ENCODE results near the gene SFRP5.

SFRP5 gene

DNA sequence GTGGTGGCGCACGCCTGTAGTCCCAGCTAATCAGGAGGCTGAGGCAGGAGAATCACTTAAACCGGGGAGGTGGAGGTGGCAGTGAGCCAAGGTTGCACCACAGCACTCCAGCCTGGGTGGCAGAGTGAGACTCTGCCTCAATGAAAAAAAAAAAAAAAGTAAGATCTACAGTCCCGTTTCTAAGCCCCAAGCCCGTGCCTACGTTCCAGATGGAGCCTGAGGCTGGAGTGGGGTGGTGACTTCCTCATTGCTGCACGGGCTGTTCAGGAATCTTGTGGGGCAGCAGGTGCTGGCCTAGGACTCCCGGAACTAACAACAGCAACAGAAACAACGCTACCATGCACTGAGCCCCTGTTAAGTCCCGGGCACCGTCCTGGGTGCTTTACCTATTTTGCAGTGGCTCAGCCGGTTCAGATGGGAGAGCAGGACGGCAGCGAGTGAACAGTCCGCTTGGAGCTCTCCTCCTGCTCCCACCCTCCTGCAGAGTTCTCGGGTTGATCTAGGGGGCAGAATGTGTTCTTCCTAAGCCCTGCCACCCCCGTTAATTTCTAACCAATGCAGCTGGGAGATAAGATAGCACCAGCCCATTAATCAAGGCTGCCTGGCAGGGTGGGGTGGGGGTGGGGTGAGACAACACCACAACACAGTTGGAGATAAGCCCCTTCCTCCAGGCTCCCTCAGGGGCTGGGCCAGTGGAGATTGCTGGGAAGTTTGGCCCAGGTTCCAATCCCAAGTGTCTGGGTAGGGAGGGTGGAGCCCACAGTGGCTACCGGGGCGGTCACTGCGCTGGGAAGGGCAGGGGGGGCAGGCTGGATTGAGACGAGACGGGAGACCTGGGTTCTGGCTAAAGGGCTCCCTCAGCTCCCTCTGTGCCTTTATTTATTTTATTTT lies 17.0 kb upstream of the SFRP5 start:
- DNase-seq (ENCODE audit: low read depth in 4 of 4, low spot score in 1 of 4) = no peak

DNA sequence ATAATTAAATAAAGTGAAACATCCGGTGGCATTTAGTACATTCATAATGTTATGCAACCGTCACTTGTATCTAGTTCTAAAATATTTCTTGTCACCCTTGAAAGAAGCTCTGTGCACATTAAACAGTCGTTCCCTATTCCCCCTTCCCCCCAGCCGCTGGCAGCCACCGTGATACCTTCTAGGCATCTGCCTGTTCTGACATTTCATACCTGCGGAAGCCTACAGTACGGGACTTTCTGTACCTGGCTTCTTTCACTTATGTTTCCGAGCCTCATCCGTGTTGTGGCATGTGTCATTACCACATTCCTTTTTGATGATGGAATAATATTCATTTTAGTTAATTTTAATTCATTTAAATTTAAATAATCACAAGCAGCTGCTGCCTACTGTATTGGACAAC lies 13.9 kb upstream of the SFRP5 start:
- DNase-seq (ENCODE audit: low read depth in 4 of 4, low spot score in 1 of 4) = no peak

DNA sequence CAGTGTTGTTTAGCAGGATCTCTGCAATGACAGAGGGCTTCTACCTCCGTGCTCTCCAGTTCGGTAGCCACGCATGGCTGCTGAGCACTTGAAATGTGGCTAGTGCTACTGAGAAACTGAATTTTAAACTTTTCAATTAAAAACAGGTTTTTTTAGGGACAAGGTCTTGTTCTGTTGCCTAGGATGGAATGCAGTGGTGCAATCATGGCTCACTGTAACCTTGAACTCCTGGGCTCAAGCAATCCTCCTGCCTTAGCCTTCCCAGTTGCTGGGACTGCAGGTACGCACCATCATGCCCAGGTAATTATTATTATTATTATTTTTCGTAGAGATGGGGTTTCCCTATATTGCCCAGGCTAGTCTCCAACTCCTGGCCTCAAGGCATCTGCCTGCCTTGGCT lies 13.4 kb upstream of the SFRP5 start:
- DNase-seq (ENCODE audit: low read depth in 4 of 4, low spot score in 1 of 4) = no peak

DNA sequence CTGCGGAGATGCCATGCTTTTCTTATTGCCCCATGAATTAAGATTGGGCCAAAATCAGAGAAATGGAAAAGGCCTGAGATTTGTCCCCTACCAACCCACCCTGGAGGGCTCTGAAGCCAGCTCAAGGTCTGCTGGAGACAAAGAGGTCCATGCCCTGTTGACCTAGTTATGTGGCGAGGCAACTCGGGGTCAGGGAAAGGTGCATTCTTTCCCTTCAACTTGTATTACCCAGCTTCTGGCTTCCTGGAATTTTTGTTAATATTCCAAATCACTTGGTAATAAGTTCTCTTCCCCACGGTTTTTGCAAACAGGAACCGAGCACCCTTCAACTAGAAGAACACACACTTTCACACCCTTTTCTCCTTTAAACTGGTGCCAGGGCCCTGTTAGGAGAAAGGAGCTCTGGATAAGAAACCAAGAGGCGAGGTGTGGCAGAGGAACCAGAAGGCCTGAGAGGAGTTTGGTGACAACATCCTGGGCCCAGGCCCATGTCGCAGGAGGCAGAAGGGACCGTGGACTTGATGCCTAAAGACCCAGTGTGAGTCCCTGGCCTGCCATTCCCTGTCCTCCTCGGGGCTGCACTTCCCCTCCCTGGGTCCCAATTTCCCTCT lies 12.5 kb upstream of the SFRP5 start:
- no peak for DNase-seq (ENCODE audit: low read depth in 4 of 4, low spot score in 1 of 4)

DNA sequence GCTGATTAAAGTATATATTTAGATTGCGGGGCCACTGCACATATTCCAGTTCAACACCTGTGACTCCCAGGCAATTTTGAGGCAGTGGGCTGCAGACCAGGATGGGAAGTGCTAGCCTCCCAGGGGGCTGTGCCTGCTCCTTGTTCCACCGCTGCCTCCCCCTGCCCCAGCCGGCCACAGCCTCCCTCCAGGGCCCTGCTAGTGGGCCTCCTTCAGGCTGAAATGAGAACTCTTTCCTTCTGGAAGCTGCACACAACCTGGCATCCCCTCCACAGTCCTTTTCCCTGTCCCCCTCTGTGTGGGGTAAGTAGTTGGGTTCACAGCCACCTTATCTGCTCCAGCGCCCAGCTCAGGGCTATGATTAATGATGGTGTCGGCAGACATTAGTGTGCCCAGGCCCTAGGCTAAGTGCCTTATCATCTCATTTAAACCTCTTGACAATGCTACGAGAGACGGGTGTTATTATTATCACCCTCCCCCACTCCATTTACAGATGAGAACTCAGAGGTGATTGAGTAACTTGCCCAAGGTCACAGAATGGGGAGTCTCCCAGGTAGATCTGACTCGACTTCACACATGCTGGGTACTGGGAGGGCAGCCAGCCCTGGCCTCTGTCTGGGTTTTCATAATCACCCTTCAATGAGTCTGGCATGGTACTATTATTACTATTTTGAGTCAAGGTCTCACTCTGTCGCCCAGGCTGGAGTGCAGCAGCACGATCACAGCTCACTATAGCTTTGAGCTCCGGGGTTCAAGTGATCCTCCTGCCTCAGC lies 10.8 kb upstream of the SFRP5 start:
- no peak for DNase-seq (ENCODE audit: low read depth in 4 of 4, low spot score in 1 of 4)

DNA sequence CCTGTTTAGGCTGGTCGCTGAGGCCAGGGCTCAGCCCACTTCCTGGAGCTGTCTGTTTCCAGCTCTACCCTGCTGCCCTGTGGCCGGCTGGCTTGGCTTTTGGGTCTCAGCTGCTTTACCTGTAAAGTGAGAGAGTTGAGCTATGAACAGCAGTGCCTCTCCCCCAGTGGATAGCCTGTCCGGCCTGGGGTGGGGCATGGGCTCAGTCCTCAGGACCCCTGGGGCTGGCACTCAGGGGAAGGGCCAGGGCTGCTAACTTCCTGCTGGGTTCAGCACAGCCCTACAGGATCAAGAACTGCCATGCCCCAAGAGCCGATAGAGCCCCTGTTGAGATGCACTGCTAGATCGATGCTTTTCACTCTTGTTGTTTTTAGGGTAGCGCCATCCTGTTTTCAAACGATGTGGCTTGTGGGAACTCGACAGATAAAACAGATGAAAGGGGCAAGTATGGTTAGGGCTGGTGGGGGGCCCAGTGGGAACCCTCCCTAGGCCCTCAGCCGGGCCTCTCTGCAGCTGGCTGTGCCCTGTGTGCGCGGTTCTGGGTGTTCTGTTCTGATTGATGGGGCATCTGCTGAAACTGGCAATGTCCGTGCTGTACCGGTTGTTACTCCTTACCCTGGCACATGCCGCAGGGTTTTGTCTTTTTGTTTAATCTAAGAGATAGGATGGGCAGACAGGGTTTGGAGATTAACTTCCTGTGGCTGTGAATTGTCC lies 10.0 kb upstream of the SFRP5 start:
- no peak for DNase-seq (ENCODE audit: low read depth in 4 of 4, low spot score in 1 of 4)

DNA sequence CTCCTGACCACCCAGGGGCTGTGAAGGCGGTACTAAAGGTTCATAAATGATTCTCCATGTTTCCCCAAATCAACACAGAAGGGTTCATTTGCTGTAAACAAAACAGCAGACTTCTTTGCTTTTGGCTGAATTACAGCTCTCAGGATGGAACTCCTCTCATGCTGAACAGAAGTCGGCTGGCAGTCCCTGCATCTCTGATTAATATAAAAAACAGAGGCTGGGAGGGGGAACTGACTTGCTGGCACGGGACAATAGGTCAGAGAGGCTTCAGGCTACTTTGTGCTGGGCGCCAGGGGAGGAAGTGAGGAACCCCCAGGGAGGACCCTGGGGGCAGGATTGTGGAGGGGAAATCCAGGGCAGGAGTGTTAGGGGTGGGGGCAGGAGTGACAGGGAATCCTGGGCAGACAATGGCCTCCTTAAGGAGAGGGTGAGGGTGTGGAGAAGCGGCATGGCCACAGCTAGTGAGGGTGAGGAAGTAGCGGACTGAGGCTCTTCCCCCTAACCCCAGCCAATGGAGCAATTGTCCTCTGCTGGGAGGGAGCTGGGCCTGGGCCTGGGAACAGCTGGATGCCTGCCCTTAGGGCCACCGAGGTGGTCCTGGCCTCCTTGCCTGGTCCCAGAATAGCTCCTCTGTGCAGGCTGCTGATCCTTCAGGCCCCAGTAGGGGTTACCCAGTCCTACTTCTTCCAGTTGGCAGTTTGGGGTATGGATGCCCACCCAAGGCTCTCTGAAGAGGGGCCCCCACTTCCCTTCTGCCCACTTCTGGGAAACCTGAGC lies 9.2 kb upstream of the SFRP5 start:
- DNase-seq (ENCODE audit: low read depth in 4 of 4, low spot score in 1 of 4) = no peak

DNA sequence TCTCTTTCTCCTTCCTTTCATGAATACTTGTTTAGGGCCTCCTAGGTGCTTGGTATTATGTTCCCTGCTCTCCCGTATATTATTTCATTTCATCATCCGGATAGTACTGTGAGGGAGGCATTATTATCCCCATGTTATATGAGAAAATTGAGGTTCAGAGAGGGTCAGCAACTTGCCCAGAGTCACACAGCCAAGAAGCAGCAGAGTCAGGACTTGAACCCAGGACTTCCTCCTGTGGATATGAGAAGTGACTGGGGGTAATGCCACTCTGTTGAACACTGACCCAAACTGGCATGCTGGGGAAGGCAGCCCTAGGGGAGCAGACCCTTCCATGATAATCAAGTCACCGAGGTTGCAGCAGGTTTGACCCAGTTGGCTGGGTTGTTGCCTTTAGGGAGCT lies 8.2 kb upstream of the SFRP5 start:
- DNase-seq (ENCODE audit: low read depth in 4 of 4, low spot score in 1 of 4) = no peak

DNA sequence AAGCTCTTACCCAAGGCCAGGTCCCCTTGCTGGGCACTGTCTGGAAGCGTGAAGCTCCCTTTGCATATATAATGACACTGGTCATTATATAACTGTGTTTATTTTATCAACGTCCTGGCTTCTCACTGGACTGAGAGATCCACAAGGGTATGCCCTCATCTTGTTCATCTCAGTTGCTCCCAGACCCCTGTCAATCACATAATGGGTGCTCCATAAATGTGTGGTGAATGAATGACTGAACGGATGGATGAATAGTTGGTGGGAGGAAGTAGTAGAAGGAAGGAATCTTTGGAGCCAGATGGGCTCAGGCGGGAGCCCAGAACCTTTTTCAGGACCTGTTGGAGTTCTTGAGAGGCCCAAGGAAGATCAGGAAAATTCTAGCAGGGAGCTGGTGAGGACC lies 7.7 kb upstream of the SFRP5 start:
- DNase-seq (ENCODE audit: low read depth in 4 of 4, low spot score in 1 of 4) = no peak

DNA sequence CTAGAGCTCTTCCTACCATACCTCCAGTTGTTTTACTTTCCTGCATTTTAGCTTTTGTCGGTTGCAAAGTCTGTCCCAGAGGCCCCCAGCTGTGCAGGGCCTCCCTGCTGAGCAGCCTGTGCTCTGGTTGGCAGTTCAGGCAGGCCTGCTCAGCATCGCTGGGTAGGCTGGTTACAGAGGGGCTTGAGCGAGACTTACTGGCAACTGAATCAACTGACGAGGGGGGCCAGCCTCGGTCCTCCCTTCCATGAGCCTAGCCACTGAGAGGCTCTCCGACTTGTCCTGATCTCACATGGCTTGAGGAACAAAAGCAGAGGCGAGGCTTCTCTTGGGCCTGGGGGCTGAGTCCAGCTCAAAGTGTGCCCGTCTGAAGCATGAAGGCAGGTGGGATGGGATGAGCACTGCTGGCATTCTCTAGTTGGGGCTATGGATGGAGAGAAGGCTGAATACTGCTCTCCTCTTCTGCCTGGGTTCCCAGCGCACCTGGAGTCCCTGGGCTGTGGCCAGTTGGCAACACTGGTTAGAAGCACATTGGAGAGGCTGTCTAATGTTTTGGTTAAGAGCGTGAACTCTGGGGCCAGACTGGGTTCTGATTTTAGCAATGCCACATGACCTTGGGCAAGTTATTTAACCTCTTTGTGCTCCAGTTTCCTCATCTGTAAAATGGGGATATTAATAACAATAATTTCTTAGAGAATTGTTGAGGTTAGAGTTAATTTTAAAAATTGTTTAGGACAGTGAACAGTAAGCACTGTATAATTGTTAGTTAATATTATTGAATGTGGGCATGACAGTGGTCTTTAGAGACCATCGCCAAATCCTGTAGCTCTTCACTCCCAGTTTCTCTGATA lies 6.9 kb upstream of the SFRP5 start:
- DNase-seq (ENCODE audit: low read depth in 4 of 4, low spot score in 1 of 4) = no peak

DNA sequence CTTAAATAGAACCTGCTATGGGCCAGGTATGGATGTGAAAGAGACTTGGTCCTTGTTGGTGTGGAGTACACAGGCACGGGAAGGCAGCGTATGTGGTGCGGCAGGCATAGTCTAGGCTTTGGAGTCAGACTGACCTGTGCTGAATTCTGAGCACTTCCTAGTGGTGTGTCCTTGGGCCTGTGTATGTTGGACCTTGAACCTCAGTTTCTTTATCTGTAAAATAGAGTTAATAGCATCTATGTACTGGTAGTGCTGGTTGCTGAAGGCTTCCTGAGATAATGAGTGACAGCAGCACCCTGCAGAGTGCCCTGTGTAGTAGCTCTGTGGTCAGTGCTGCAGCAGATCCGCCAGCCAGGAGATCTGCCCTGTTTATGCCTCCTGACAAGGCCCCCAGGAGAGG lies 5.3 kb upstream of the SFRP5 start:
- no peak for DNase-seq (ENCODE audit: low read depth in 4 of 4, low spot score in 1 of 4)

DNA sequence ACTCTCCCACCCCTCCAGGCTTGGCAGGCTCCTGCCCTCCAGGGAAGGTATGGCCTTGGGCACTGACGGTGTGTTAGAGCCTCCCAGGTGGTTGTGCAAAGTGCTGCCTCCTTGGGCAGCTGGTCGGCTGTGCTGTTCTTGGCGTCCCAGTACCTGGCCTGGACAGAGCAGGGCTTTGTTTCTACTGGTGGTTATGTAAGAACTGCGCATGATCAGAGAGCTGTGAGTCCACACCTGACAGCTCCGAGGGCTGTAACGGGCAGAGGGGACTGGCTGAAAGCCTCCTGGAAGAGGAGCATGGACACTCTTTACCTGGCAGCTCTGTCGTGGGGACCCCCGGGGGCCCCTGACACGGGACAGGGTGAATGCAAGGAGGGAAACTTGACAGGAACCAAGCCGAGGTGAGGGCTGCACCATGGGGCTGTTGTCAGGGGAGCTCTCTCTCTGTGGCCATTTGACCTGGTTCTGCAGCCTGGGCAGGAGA lies 3.1 kb upstream of the SFRP5 start:
- DNase-seq (ENCODE audit: low read depth in 4 of 4, low spot score in 1 of 4) = no peak

DNA sequence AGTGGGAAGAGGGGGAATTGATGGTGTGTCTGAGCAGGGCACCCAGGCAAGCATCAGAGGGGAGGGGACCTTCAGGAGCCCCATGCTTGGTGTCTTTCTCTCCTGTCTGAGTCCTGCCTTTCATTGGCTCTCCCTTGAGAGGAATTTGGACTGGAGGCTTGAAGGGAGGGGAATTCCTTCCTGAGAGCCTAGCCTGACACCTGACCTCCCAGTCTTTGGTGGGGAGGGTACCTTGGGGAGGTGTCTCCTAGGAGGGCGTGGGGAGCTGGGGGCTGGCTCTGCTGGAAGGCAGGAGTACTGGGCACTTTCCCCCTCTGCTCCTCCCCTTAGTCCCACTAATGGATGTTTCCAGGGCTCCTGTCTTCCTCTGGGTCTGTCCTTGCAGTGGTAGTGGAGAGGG lies 1.3 kb upstream of the SFRP5 start:
- no peak for DNase-seq (ENCODE audit: low read depth in 4 of 4, low spot score in 1 of 4)

DNA sequence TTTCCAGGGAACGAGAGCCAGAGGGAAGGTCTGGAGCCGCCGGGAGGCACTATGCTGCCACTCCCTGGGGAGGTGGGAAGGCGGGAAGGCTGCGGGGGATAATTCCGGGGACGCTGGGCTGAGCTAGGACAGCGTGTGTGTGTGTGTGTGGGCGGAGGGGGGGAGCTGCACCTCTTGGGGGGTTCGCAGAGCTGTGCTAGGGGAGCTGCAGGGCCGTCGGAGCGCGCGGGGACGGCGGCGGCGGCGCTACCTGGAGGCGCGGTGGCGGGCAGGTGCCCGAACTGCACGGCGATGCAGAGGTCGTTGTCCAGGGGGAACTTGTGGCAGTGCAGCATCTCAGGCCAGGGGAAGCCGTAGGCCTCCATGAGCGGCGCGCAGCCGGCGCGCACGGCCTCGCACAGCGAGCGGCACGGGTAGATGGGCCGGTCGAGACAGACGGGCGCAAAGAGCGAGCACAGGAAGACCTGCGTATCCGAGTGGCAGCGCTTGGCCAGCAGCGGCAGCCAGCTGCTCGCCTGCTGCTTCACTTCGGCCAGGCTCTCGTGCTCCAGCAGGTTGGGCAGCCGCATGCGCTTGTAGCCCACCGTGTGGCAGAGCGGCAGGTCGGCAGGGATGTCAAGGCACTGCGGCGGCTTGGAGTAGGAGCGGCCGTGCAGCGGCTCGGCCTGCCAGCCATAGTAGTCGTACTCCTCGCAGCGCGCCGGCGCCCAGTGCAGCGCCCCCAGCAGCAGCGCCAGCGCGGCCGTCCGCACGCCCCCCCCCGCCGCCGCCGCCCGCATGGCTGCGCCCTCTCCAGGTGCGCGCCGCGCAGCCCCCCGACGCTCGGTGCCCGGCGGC lies 526 bp downstream of the SFRP5 start:
- DNase-seq (ENCODE audit: low read depth in 4 of 4, low spot score in 1 of 4) = no peak

DNA sequence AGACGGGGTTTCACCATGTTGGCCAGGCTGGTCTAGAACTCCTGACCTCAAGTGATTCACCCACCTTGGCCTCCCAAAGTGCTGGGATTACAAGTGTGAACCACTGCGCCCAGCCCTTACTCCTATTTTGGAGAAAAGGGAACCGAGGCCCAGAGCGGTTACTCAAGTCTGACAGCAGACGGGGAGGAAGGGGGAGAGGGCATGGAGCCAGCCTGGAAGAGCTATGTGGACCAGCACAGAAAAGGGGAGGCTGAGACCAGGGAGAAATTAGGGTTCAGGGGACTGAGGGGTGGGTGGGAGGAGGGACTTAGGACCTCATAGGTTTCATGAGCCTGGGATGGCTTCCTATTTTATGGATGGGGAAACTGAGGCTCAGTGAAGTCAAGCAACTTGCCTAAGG lies 1.5 kb downstream of the SFRP5 start:
- DNase-seq (ENCODE audit: low read depth in 4 of 4, low spot score in 1 of 4) = no peak

DNA sequence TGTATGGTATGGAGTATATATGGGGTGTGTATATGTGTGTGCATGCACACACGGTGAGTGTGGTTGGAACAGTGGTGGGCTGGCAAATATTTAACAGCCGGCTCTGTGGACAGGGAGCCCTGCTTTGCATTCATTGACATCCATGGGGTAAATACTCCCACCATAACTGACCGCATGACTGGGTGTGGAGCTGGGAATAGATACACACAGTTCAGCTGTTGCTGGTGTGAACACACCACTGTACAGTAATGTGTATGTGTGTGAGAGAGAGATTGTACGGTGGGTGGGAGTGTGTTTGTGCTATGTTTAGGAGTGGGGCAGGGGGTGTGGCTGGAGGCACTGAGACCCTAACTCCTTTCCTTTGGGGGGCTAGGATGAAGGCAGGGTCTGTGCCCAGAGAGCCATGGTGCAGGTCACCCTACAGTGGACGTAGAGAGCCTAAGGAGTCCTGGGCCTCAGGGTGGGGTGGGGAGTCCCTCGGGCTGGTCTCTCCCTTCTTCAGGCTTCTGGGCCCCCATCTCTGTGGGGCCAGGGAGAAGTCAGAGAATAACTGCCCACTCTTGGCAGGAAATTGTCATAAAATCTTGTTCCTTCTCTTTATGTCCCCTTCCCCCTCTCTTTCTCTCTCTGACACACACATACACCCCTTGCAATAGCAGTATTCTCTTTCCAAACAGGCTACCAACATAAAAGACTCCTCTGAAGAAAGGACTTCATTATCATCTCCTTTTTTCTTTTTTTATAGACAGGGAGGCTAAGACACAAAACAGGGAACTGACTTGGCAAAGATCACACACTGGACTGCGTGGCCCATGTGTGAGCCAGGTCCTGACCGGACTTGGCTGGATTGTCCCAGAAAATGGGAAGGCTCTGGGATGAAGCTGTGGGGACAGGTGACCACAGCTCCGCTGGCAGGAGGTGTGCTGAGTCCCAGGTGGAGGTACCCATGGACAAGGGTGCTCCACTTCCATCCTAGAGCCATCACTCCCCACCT lies 3.2 kb downstream of the SFRP5 start:
- no peak for DNase-seq (ENCODE audit: low read depth in 4 of 4, low spot score in 1 of 4)

All from stimulated activated CD4-positive, alpha-beta T cell treated with anti-CD3 and anti-CD28 coated beads, Interleukin-1b, Interleukin-23, amount 100 ng/mL, for 24 hours (primary cell).